H1 (cell line): ENCODE measurements around the gene ZNF423. TPM values are rescaled to one million over a fixed set of nuclear protein-coding genes. Genes with fewer than 3 reads are reported as not detected.
A peak's percentile ranks its signal among the peaks of the same experiment; 100 is the strongest.

ENCODE experiments used
- CTCF ChIA-PET: fragments of 300-600 bp; sonication (Branson Sonifier 250); formaldehyde crosslinking; loops from one replicate; lab custom pipeline; 2021; ENCODE audit not compliant: partially characterized antibody; lab: Charles Lee
- POLR2A ChIA-PET: fragments of 300-600 bp; sonication (Branson Sonifier 250); formaldehyde crosslinking; loops from one replicate; lab custom pipeline; 2021; ENCODE audit warnings: inconsistent platforms; ENCODE audit not compliant: partially characterized antibody; lab: Charles Lee
- DNase-seq, 2 experiments: peaks; one replicate each; pipeline versions ENCODE4 v3.0.0 to v3.0.0-alpha.2; 2010 to 2022; ENCODE audit warnings: low spot score in 2 of 2, low read depth in 1 of 2, mixed read lengths in 1 of 2
- FAIRE-seq: peaks from 2 replicates; lab custom pipeline; 2011; peaks lifted over from hg19 to GRCh38; lab: Jason Lieb, UNC
- H2AFZ ChIP-seq: 2 replicates; pipeline ENCODE4 v1.8.1; 2012; ENCODE audit warnings: low read length, inconsistent platforms
- H2AK5ac ChIP-seq: 2 replicates; pipeline ENCODE4 v1.6.1; 2013; ENCODE audit warnings: low read depth, low read length
- H2BK120ac ChIP-seq: replicated peaks from 2 replicates; pipeline ENCODE3; 2013; ENCODE audit warnings: low read depth, low read length, inconsistent platforms
- H2BK12ac ChIP-seq: 2 replicates; pipeline ENCODE4 v1.6.1; 2013; ENCODE audit warnings: low read depth, low read length
- H2BK15ac ChIP-seq: 2 replicates; pipeline ENCODE4 v1.6.1; 2013; ENCODE audit warnings: low read length
- H2BK20ac ChIP-seq: 2 replicates; pipeline ENCODE4 v1.6.1; 2013; ENCODE audit warnings: low read length
- H2BK5ac ChIP-seq: 2 replicates; pipeline ENCODE4 v1.6.1; 2013; ENCODE audit warnings: low read depth, low read length
- H3K14ac ChIP-seq: 2 replicates; pipeline ENCODE4 v1.6.1; 2013; ENCODE audit warnings: inconsistent platforms; ENCODE audit not compliant: insufficient read length
- H3K18ac ChIP-seq: 2 replicates; pipeline ENCODE4 v1.6.1; 2013; ENCODE audit warnings: low read length; ENCODE audit errors: extremely low read depth
- H3K23ac ChIP-seq: 2 replicates; pipeline ENCODE4 v1.6.1; 2013; ENCODE audit warnings: inconsistent platforms; ENCODE audit not compliant: insufficient read length
- H3K23me2 ChIP-seq: 2 replicates; pipeline ENCODE4 v1.6.1; 2013; ENCODE audit warnings: low read depth, low read length
- H3K27ac ChIP-seq: 2 replicates; pipeline ENCODE4 v1.6.1; 2011; ENCODE audit warnings: low read depth, low read length, inconsistent platforms
- H3K27me3 ChIP-seq, 4 experiments: replicated peaks in 1 of 4; 1 replicate in 1 of 4; 2 replicates in 3 of 4; pipeline versions ENCODE4 v1.6.1 to v1.8.1; 2011 to 2013; ENCODE audit warnings: low read length in 3 of 4, mild to moderate bottlenecking in 3 of 4, inconsistent platforms in 2 of 4, mixed read lengths in 2 of 4, moderate library complexity in 1 of 4; ENCODE audit not compliant: control insufficient read depth in 3 of 4, insufficient read depth in 3 of 4; ENCODE audit errors: extremely low read depth in 1 of 4
- H3K36me3 ChIP-seq, 4 experiments: 2 replicates each; pipeline versions ENCODE4 v1.6.1 to v1.8.1; 2011 to 2013; ENCODE audit warnings: mild to moderate bottlenecking in 4 of 4, low read length in 3 of 4, moderate library complexity in 2 of 4, control low read depth in 1 of 4, inconsistent platforms in 1 of 4; ENCODE audit not compliant: insufficient read depth in 4 of 4, control insufficient read depth in 2 of 4
- H3K4ac ChIP-seq: replicated peaks from 2 replicates; pipeline ENCODE3; 2013; ENCODE audit warnings: low read length, low read depth, mixed read lengths, inconsistent platforms; ENCODE audit not compliant: insufficient read length
- H3K4me1 ChIP-seq, 4 experiments: replicated peaks in 1 of 4; 1 replicate in 1 of 4; 2 replicates in 3 of 4; pipeline versions ENCODE4 v1.6.1 to v1.8.1; 2011 to 2013; ENCODE audit warnings: low read length in 3 of 4, inconsistent platforms in 2 of 4, mixed read lengths in 1 of 4; ENCODE audit not compliant: insufficient read depth in 4 of 4, control insufficient read depth in 3 of 4
- H3K4me2 ChIP-seq, 2 experiments: 2 replicates each; pipeline versions ENCODE4 v1.6.1 to v1.8.1; 2011 to 2013; ENCODE audit warnings: low read depth in 2 of 2, low read length in 2 of 2, control low read depth in 1 of 2, inconsistent platforms in 1 of 2, mild to moderate bottlenecking in 1 of 2; ENCODE audit not compliant: insufficient read depth in 1 of 2
- H3K4me3 ChIP-seq, 4 experiments: fragments of 200-600, 300-600 bp in 1 of 4; sonication (generic), shearing (Covaris generic), sonication (Bioruptor Twin) in 1 of 4; 2 replicates each; pipeline versions ENCODE4 v1.5.1 to v1.8.1; 2011 to 2016; ENCODE audit warnings: low read length in 4 of 4, low read depth in 3 of 4, control low read depth in 2 of 4, inconsistent platforms in 2 of 4, mild to moderate bottlenecking in 2 of 4, mixed read lengths in 1 of 4, moderate library complexity in 1 of 4; ENCODE audit not compliant: insufficient read depth in 2 of 4; ENCODE audit errors: extremely low read depth in 1 of 4
- H3K56ac ChIP-seq: replicated peaks from 2 replicates; pipeline ENCODE3; 2013; ENCODE audit warnings: low read depth, mild to moderate bottlenecking, mixed read lengths, low read length, inconsistent platforms; ENCODE audit not compliant: insufficient read length
- H3K79me1 ChIP-seq: 2 replicates; pipeline ENCODE4 v1.6.1; 2013; ENCODE audit warnings: low read depth, low read length, control low read depth
- H3K79me2 ChIP-seq, 2 experiments: 2 replicates each; pipeline versions ENCODE4 v1.6.1 to v1.8.1; 2012 to 2013; ENCODE audit warnings: low read length in 2 of 2, mild to moderate bottlenecking in 2 of 2, inconsistent platforms in 1 of 2; ENCODE audit not compliant: insufficient read depth in 2 of 2, control insufficient read depth in 1 of 2
- H3K9ac ChIP-seq, 4 experiments: replicated peaks in 1 of 4; 1 replicate in 1 of 4; 2 replicates in 3 of 4; pipeline versions ENCODE4 v1.6.1 to v1.8.1; 2011 to 2013; ENCODE audit warnings: low read depth in 3 of 4, low read length in 3 of 4, control low read depth in 2 of 4, mild to moderate bottlenecking in 2 of 4, moderate library complexity in 2 of 4, inconsistent platforms in 1 of 4; ENCODE audit errors: extremely low read depth in 1 of 4
- H3K9me3 ChIP-seq, 2 experiments: 2 replicates each; pipeline versions ENCODE4 v1.6.1 to v1.8.1; 2012 to 2013; ENCODE audit warnings: mild to moderate bottlenecking in 2 of 2, moderate library complexity in 2 of 2, control low read depth in 1 of 2, inconsistent platforms in 1 of 2, low read depth in 1 of 2, low read length in 1 of 2, mixed read lengths in 1 of 2; ENCODE audit not compliant: insufficient read depth in 2 of 2
- H4K20me1 ChIP-seq, 2 experiments: replicated peaks in 1 of 2; 2 replicates each; pipeline versions ENCODE3 to v1.8.1; 2011 to 2013; ENCODE audit warnings: inconsistent platforms in 2 of 2, low read length in 2 of 2, mild to moderate bottlenecking in 1 of 2; ENCODE audit not compliant: insufficient read depth in 2 of 2, control insufficient read depth in 1 of 2
- H4K5ac ChIP-seq: 2 replicates; pipeline ENCODE4 v1.6.1; 2013; ENCODE audit warnings: low read length, low read depth, mixed read lengths, inconsistent platforms; ENCODE audit not compliant: insufficient read length
- H4K8ac ChIP-seq: 2 replicates; pipeline ENCODE4 v1.8.0; 2013; ENCODE audit warnings: mild to moderate bottlenecking, moderate library complexity, low read length, inconsistent platforms; ENCODE audit not compliant: insufficient read depth; ENCODE audit errors: extremely low read depth
- H4K91ac ChIP-seq: replicated peaks from 2 replicates; pipeline ENCODE3; 2013; ENCODE audit warnings: low read length, mixed read lengths, inconsistent platforms; ENCODE audit not compliant: insufficient read length
- KDM4A ChIP-seq: IDR thresholded peaks from one replicate; pipeline ENCODE4 v1.7.1; 2012; ENCODE audit warnings: low read depth, mild to moderate bottlenecking, moderate library complexity, low read length, inconsistent platforms; ENCODE audit not compliant: severe bottlenecking
- TAF7 ChIP-seq: optimal IDR thresholded peaks from 2 replicates; pipeline ENCODE3; 2011; ENCODE audit warnings: low read depth, mild to moderate bottlenecking, inconsistent platforms, low read length, moderate library complexity, borderline replicate concordance
- TCF12 ChIP-seq: IDR thresholded peaks from 2 replicates; pipeline ENCODE4 v1.6.1; 2011; ENCODE audit warnings: low read depth, mild to moderate bottlenecking, low read length
- TEAD4 ChIP-seq: IDR thresholded peaks from 2 replicates; pipeline ENCODE4 v1.6.1; 2012; ENCODE audit warnings: low read depth, low read length, inconsistent platforms, mixed read lengths
- WGBS, 2 experiments: shearing (Covaris generic) in 1 of 2; methylation state at CpG; one replicate each; pipeline versions ENCODE4 v1.1.6 to v1.1.7; 2013 to 2015; ENCODE audit warnings: low lambda C conversion rate in 2 of 2, mixed read lengths in 2 of 2, inconsistent platforms in 1 of 2, low coverage in 1 of 2, missing lambda C conversion rate in 1 of 2; ENCODE audit not compliant: insufficient replicate concordance in 2 of 2, insufficient coverage in 1 of 2, insufficient read length in 1 of 2; ENCODE audit errors: extremely low coverage in 1 of 2, missing lambda C conversion rate in 1 of 2; 5-methylcytosine and 5-hydroxymethylcytosine counted together
- polyA plus RNA-seq, 7 experiments: library from polyadenylated mRNA; depleted of rRNA in 3 of 7; stranded (reverse) in 5 of 7; unstranded in 2 of 7; fragments of >200 nt in 5 of 7; fragments of 200-250 nt in 2 of 7; gene quantifications; 1 replicate in 5 of 7; 2 replicates in 1 of 7; 4 replicates in 1 of 7; pipeline versions ENCODE4 v1.2.1 to v1.2.3, GENCODE V29; 2011 to 2013; ENCODE audit warnings: missing spikeins in 2 of 7, mixed read lengths in 2 of 7
- total RNA-seq: library from RNA; stranded (reverse); fragmentation: NEBNext Ultra II Directional; extraction: Animal tissue kit (Norgen Biotek cat#: 25700); gene quantifications from 2 replicates; pipeline ENCODE4 v1.2.1, GENCODE V29; 2021

Gene ZNF423
- total and polyA plus RNA-seq, 2 of the 8 experiments (the other 6 are each of a cell fraction or from before 2014, with no cell fraction given) = 38.2 to 52.3 TPM

- ChIA-PET POLR2A (interaction anchor here (1.5 to 1.6 kb wide), 2 partner anchors 8 to 27 kb away, joined by 4 to 5 read pairs; no protein-coding TSS in a partner anchor), CTCF (interaction anchor here (0.6 to 2.7 kb wide), 7 partner anchors 14 to 625 kb away, joined by 3 to 10 read pairs (median 3); no protein-coding TSS in a partner anchor)
- peak overlapping the region; percentile 7 for H2BK120ac ChIP-seq
- H3K4ac ChIP-seq = peak overlapping the region; percentile 4
- peak overlapping the region; percentile 80; the same call in 1 of the 2 replicates for H2AK5ac ChIP-seq
- H3K14ac ChIP-seq = no peak overlapping the region
- no peak overlapping the region for H3K23ac ChIP-seq
- H3K4me2 ChIP-seq = peak overlapping the region; percentile 50 to 51; a peak in 1 of 4 replicates
- H3K9ac ChIP-seq = no peak overlapping the region
- H2BK5ac ChIP-seq = peak overlapping the region; percentile 14
- H4K91ac ChIP-seq = peak overlapping the region; percentile 67
- H3K9me3 ChIP-seq = no peaks in the 10 kb centered on the region
- H4K20me1 ChIP-seq = peaks cover 0 to 19% of the 10 kb centered on the region in 2 experiments
- no peaks in the 10 kb centered on the region for H3K27me3 ChIP-seq
- no peak for DNase-seq
- H4K8ac ChIP-seq = no peak overlapping the region
- H3K79me2 ChIP-seq = peaks cover 0 to 5% of the 10 kb centered on the region in 2 experiments; a peak in 1 of 4 replicates
- H3K4me1 ChIP-seq = peaks cover 8 to 37% (median 26%) of the 10 kb centered on the region in 4 experiments
- WGBS, 2 experiments = 91% methylated on average over 13 of the region's 23 CpGs; no CpG with 5 or more reads in 1 of the 2 experiments
- no peak for FAIRE-seq
- no peak overlapping the region for H4K5ac ChIP-seq
- H3K36me3 ChIP-seq = peaks cover 14 to 30% (median 24%) of the 10 kb centered on the region in 4 experiments
- H3K56ac ChIP-seq = no peak overlapping the region
- H2AFZ ChIP-seq = no peak overlapping the region
- H3K79me1 ChIP-seq = no peaks in the 10 kb centered on the region; the same call in 1 of the 2 replicates
- H2BK15ac ChIP-seq = 0 out of 2 replicates have a peak overlapping the region, but pooled peaks have one; percentile 6
- 0 out of 2 replicates have a peak, but pooled peaks cover 2% of the 10 kb centered on the region for H3K23me2 ChIP-seq
- H2BK20ac ChIP-seq = no peak overlapping the region
- no peak overlapping the region for H3K4me3 ChIP-seq
- H2BK12ac ChIP-seq = peak overlapping the region; percentile 2; the same call in 1 of the 2 replicates
- H3K18ac ChIP-seq = peak overlapping the region; percentile 1; the same call in 1 of the 2 replicates
- H3K27ac ChIP-seq = no peak overlapping the region
- TF ChIP-seq KDM4A (no peak), TAF7 (no peak), TEAD4 (no peak), TCF12 (no peak)
These were observed 217.0 kb downstream of the ZNF423 start for GRCh38 chr16:49638673-49639610.
